ENCODE data around the gene MRPS6. TPM values are rescaled to one million over a fixed set of nuclear protein-coding genes. Genes with fewer than 3 reads are reported as not detected.
A peak's percentile ranks its signal among the peaks of the same experiment; 100 is the strongest.

Gene MRPS6
- total and polyA plus RNA-seq, 2 of the 13 experiments (the other 11 are each of a cell fraction or from before 2014, with no cell fraction given), result 14.2 to 26.9 TPM

- POLR2A ChIA-PET, result no interaction called here
- ATAC-seq (peak; percentile 70; the same call in 2 of the 3 replicates), FAIRE-seq (no peak), DNase-seq (ENCODE audit: low spot score) (no peak)
- Histone ChIP-seq H3K36me3 (replicated peaks in 1 of 2; ENCODE audit: control insufficient read depth in 1 of 2, insufficient read depth in 2 of 2, low read length in 2 of 2) (no peaks in the 10 kb centered on the region), H3K79me2 (ENCODE audit: insufficient read depth, low read length) (no peaks in the 10 kb centered on the region), H4K20me1 (ENCODE audit: insufficient read depth, low read length) (no peaks in the 10 kb centered on the region), H3K27me3 (ENCODE audit: control insufficient read depth in 1 of 2, insufficient read depth in 2 of 2, low read length in 2 of 2) (no peaks in the 10 kb centered on the region), H3K4me1 (ENCODE audit: insufficient read depth, low read length) (peaks cover 11% of the 10 kb centered on the region), H3K9ac (ENCODE audit: insufficient read depth, low read depth, low read length) (no peak overlapping the region), H2AFZ (ENCODE audit: low read length) (no peak overlapping the region), H3K4me2 (ENCODE audit: low read depth, low read length) (no peak overlapping the region), H3K4me3 (replicated peaks in 1 of 3; ENCODE audit: insufficient read depth in 1 of 3, low read depth in 2 of 3, low read length in 3 of 3) (no peak overlapping the region), H3K27ac (ENCODE audit: extremely low read length, insufficient read depth, low read length) (no peak overlapping the region), H3K9me3 (ENCODE audit: low read length) (no peaks in the 10 kb centered on the region)
- no TSS peak for BruUV-seq (replicated peaks)
- TF ChIP-seq PTBP1 (IDR thresholded peaks at IDR 0.05; ENCODE audit: low read depth, low read length, poor library complexity, severe bottlenecking) (no peak), CEBPB (IDR thresholded peaks at IDR 0.05; ENCODE audit: borderline replicate concordance, low read depth, low read length) (peak; percentile 45; the same call in 1 of the 2 replicates), MAFF (IDR thresholded peaks at IDR 0.05; ENCODE audit: low read depth, low read length) (no peak), ZBTB42 (CRISPR knock-in tag; IDR thresholded peaks at IDR 0.05) (no peak), HMG20A (CRISPR knock-in tag; IDR thresholded peaks at IDR 0.05; ENCODE audit: borderline replicate concordance) (no peak), RARA (CRISPR knock-in tag; IDR thresholded peaks at IDR 0.05) (peak; percentile 39; the same call in 1 of the 2 replicates)
- intact Hi-C loops (cut with micrococcal nuclease; ENCODE audit: unreplicated experiment) (no loop called here), in situ Hi-C loops (cut with HindIII; ENCODE audit: extremely low pct_ligation_motif_present, low pct_unique_long_range_greater_than_20kb) (loop anchor here (10.0 kb wide), 1 partner anchor 62 kb away; no protein-coding TSS in a partner anchor)
- CTCF ChIA-PET (ENCODE audit: low intra/inter-chr PET ratio, low total read pairs), result no interaction called here
- WGBS (ENCODE audit: low lambda C conversion rate), result 54% methylated on average over 2 of the region's 3 CpGs
These were observed 83.6 kb downstream of the MRPS6 start for GRCh38 chr21:34156957-34157356.

GRCh38 chr21:34157521-34157920 lies 84.1 kb downstream of the MRPS6 start:
- no peak for FAIRE-seq
- Histone ChIP-seq H3K79me2 (ENCODE audit: insufficient read depth, low read length) (no peaks in the 10 kb centered on the region), H4K20me1 (ENCODE audit: insufficient read depth, low read length) (no peaks in the 10 kb centered on the region), H3K9ac (ENCODE audit: insufficient read depth, low read depth, low read length) (no peak overlapping the region), H3K4me2 (ENCODE audit: low read depth, low read length) (no peak overlapping the region), H3K27me3 (ENCODE audit: control insufficient read depth in 1 of 2, insufficient read depth in 2 of 2, low read length in 2 of 2) (no peaks in the 10 kb centered on the region), H2AFZ (ENCODE audit: low read length) (no peak overlapping the region), H3K4me1 (ENCODE audit: insufficient read depth, low read length) (peaks cover 11% of the 10 kb centered on the region), H3K36me3 (replicated peaks in 1 of 2; ENCODE audit: control insufficient read depth in 1 of 2, insufficient read depth in 2 of 2, low read length in 2 of 2) (no peaks in the 10 kb centered on the region), H3K27ac (ENCODE audit: extremely low read length, insufficient read depth, low read length) (no peak overlapping the region), H3K4me3 (replicated peaks in 1 of 3; ENCODE audit: insufficient read depth in 1 of 3, low read depth in 2 of 3, low read length in 3 of 3) (no peak overlapping the region), H3K9me3 (ENCODE audit: low read length) (no peaks in the 10 kb centered on the region)
- WGBS (ENCODE audit: low lambda C conversion rate), result 59% methylated on average over 2 of the region's 2 CpGs
- ChIA-PET POLR2A (no interaction called here), CTCF (ENCODE audit: low intra/inter-chr PET ratio, low total read pairs) (no interaction called here)
- ATAC-seq, result no peak
- in situ Hi-C loops (cut with HindIII; ENCODE audit: extremely low pct_ligation_motif_present, low pct_unique_long_range_greater_than_20kb) (loop anchor here (10.0 kb wide), 1 partner anchor 63 kb away; no protein-coding TSS in a partner anchor), intact Hi-C loops (cut with micrococcal nuclease; ENCODE audit: unreplicated experiment) (no loop called here)
- DNase-seq (ENCODE audit: low spot score), result no peak
- no TSS peak for BruUV-seq (replicated peaks)
- no peak for TF ChIP-seq CHCHD3 (CRISPR knock-in tag; IDR thresholded peaks at IDR 0.05)
- TF ChIP-seq SP5 (CRISPR knock-in tag; IDR thresholded peaks at IDR 0.05; ENCODE audit: borderline replicate concordance, low read depth), result no peak
- no peak for TF ChIP-seq KAT8 (CRISPR knock-in tag; IDR thresholded peaks at IDR 0.05)
- no peak for TF ChIP-seq ZNF792 (CRISPR knock-in tag; IDR thresholded peaks at IDR 0.05)
- TF ChIP-seq ZFP82 (CRISPR knock-in tag; IDR thresholded peaks at IDR 0.05; ENCODE audit: borderline replicate concordance), result no peak
- TF ChIP-seq ZBTB39 (CRISPR knock-in tag; IDR thresholded peaks at IDR 0.05), result no peak
- no peak for TF ChIP-seq ZNF510 (CRISPR knock-in tag; IDR thresholded peaks at IDR 0.05; ENCODE audit: low read depth)
- TF ChIP-seq MYPOP (CRISPR knock-in tag; IDR thresholded peaks at IDR 0.05), result no peak
- TF ChIP-seq E2F2 (CRISPR knock-in tag; IDR thresholded peaks at IDR 0.05; ENCODE audit: borderline replicate concordance), result no peak

Data from HepG2 (cell line).